Caco-2 (cell line): ENCODE results near the gene C8A. TPM values are rescaled to one million over a fixed set of nuclear protein-coding genes. Genes with fewer than 3 reads are reported as not detected.

Source experiments
- BruUV-seq: library from RNA; stranded (reverse); fragments of 400-500 nt; replicated peaks from 2 replicates; lab custom pipeline; 2021; lab: Mats Ljungman, UMichigan
- CTCF ChIA-PET: fragments of 300-600 bp; sonication (Branson Sonifier 250); formaldehyde crosslinking; loops from one replicate; lab custom pipeline; 2022; ENCODE audit warnings: antibody characterized with exemption; lab: Charles Lee
- POLR2A ChIA-PET: fragments of 300-600 bp; sonication (Branson Sonifier 250); formaldehyde crosslinking; loops from one replicate; lab custom pipeline; 2022; ENCODE audit warnings: antibody characterized with exemption; lab: Charles Lee
- DNase-seq, 2 experiments: peaks; one replicate each; pipeline versions ENCODE4 v3.0.0 to v3.0.0-alpha.2; 2020 to 2022
- H3K27me3 ChIP-seq: replicated peaks from 2 replicates; pipeline ENCODE4 v1.6.0; 2011; ENCODE audit warnings: low read length; ENCODE audit not compliant: control insufficient read depth, insufficient read depth
- H3K36me3 ChIP-seq: 2 replicates; pipeline ENCODE4 v1.5.1; 2011; ENCODE audit warnings: low read length; ENCODE audit not compliant: control insufficient read depth, insufficient read depth
- H3K4me1 ChIP-seq: fragments of 250-450 bp; sonication (Bioruptor Pico); 2 replicates; pipeline ENCODE4 v1.5.1; 2020; ENCODE audit warnings: mild to moderate bottlenecking
- H3K4me3 ChIP-seq: 2 replicates; pipeline ENCODE4 v1.5.1; 2011; ENCODE audit warnings: low read depth, mild to moderate bottlenecking, control low read depth, low read length
- H3K9me3 ChIP-seq: fragments of 250-450 bp; sonication (Bioruptor Pico); 2 replicates; pipeline ENCODE4 v1.5.1; 2020; ENCODE audit warnings: mild to moderate bottlenecking, moderate library complexity
- H3K27ac Mint-ChIP-seq: one replicate; pipeline ENCODE4 v1.8.0; 2022; ENCODE audit warnings: mixed read lengths; ENCODE audit not compliant: unreplicated experiment
- H3K27me3 Mint-ChIP-seq: one replicate; pipeline ENCODE4 v1.8.0; 2022; ENCODE audit warnings: mixed read lengths; ENCODE audit not compliant: insufficient read depth, unreplicated experiment
- H3K36me3 Mint-ChIP-seq: one replicate; pipeline ENCODE4 v1.8.0; 2022; ENCODE audit warnings: mild to moderate bottlenecking, mixed read lengths; ENCODE audit not compliant: insufficient read depth, unreplicated experiment
- H3K4me1 Mint-ChIP-seq: one replicate; pipeline ENCODE4 v1.8.0; 2022; ENCODE audit warnings: low read depth, mixed read lengths; ENCODE audit not compliant: unreplicated experiment
- H3K4me3 Mint-ChIP-seq: one replicate; pipeline ENCODE4 v1.8.0; 2022; ENCODE audit warnings: mild to moderate bottlenecking, moderate library complexity, mixed read lengths; ENCODE audit not compliant: unreplicated experiment
- H3K9me3 Mint-ChIP-seq: one replicate; pipeline ENCODE4 v1.8.0; 2022; ENCODE audit warnings: mixed read lengths; ENCODE audit not compliant: unreplicated experiment
- intact Hi-C: fragments of 100-400 bp; cut with micrococcal nuclease; formaldehyde crosslinking; loops from one replicate; pipeline ENCODE4 v1.10.0; 2022; ENCODE audit not compliant: unreplicated experiment
- total RNA-seq: library from RNA; stranded (reverse); gene quantifications from 2 replicates; pipeline ENCODE4 v1.2.3, GENCODE V29; 2022
- TF ChIP-seq, protein P1 (sequence below), 2 experiments: fragments of 200-600 bp in 1 of 2; IDR thresholded peaks; 1 replicate in 1 of 2; 2 replicates in 1 of 2; pipeline versions ENCODE4 v1.5.1 to v1.8.0; 2011 to 2022; ENCODE audit warnings: antibody characterized with exemption in 1 of 2, control low read depth in 1 of 2, inconsistent platforms in 1 of 2, low read depth in 1 of 2, low read length in 1 of 2, mild to moderate bottlenecking in 1 of 2, moderate library complexity in 1 of 2; ENCODE audit not compliant: insufficient read depth in 1 of 2, severe bottlenecking in 1 of 2, unreplicated experiment in 1 of 2

C8A gene
- total RNA-seq, 1 experiment from 2014 or later = not detected

DNA sequence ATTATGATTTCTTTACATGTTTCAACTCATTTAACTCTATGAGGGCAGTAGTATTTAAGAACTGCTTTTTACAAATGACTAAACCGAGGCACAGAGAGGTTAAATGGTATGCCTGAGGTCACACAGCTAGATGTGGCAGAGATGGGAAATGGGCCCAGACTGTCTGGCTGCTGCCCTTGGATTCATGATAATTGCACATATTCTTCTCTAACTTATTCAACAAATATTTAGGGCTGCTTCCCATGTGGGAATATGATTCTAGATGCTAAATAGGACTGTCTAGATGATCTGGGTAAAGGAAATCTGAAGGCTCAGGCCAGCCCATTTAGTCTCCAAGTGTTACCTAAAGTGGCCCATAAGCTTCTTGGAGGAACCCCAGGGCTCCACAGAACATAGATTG is 26.2 kb downstream of the C8A start:
- Mint-ChIP-seq H3K4me3 (no peak overlapping the region), H3K4me1 (no peaks in the 10 kb centered on the region), H3K27me3 (no peaks in the 10 kb centered on the region), H3K36me3 (no peaks in the 10 kb centered on the region), H3K9me3 (no peaks in the 10 kb centered on the region), H3K27ac (no peak overlapping the region)
- Histone ChIP-seq H3K4me1 (no peaks in the 10 kb centered on the region), H3K27me3 (no peaks in the 10 kb centered on the region), H3K36me3 (no peaks in the 10 kb centered on the region), H3K4me3 (no peak overlapping the region), H3K9me3 (no peaks in the 10 kb centered on the region)
- BruUV-seq = no TSS peak
- ChIA-PET POLR2A (no interaction called here), CTCF (no interaction called here)
- intact Hi-C loops = no loop called here
- no peak for DNase-seq
- TF ChIP-seq, protein P1, sequence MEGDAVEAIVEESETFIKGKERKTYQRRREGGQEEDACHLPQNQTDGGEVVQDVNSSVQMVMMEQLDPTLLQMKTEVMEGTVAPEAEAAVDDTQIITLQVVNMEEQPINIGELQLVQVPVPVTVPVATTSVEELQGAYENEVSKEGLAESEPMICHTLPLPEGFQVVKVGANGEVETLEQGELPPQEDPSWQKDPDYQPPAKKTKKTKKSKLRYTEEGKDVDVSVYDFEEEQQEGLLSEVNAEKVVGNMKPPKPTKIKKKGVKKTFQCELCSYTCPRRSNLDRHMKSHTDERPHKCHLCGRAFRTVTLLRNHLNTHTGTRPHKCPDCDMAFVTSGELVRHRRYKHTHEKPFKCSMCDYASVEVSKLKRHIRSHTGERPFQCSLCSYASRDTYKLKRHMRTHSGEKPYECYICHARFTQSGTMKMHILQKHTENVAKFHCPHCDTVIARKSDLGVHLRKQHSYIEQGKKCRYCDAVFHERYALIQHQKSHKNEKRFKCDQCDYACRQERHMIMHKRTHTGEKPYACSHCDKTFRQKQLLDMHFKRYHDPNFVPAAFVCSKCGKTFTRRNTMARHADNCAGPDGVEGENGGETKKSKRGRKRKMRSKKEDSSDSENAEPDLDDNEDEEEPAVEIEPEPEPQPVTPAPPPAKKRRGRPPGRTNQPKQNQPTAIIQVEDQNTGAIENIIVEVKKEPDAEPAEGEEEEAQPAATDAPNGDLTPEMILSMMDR (IDR thresholded peaks at IDR 0.05; ENCODE audit: insufficient read depth in 1 of 2, low read depth in 1 of 2, low read length in 1 of 2, severe bottlenecking in 1 of 2, unreplicated experiment in 1 of 2) = no peak

GRCh38 chr1:56881417-56881816 is 26.8 kb downstream of the C8A start:
- H3K27ac Mint-ChIP-seq = no peak overlapping the region
- no TSS peak for BruUV-seq
- no peaks in the 10 kb centered on the region for H3K27me3 ChIP-seq
- no peaks in the 10 kb centered on the region for H3K36me3 ChIP-seq
- no peak overlapping the region for H3K4me3 Mint-ChIP-seq
- no peak for DNase-seq
- H3K9me3 Mint-ChIP-seq = no peaks in the 10 kb centered on the region
- H3K4me1 Mint-ChIP-seq = no peaks in the 10 kb centered on the region
- H3K4me1 ChIP-seq = no peaks in the 10 kb centered on the region
- no peaks in the 10 kb centered on the region for H3K27me3 Mint-ChIP-seq
- ChIA-PET POLR2A (no interaction called here), CTCF (no interaction called here)
- no peaks in the 10 kb centered on the region for H3K36me3 Mint-ChIP-seq
- intact Hi-C loops = no loop called here
- H3K4me3 ChIP-seq = no peak overlapping the region
- TF ChIP-seq, protein P1 (IDR thresholded peaks at IDR 0.05; ENCODE audit: insufficient read depth in 1 of 2, low read depth in 1 of 2, low read length in 1 of 2, severe bottlenecking in 1 of 2, unreplicated experiment in 1 of 2) = no peak
- no peaks in the 10 kb centered on the region for H3K9me3 ChIP-seq

DNA sequence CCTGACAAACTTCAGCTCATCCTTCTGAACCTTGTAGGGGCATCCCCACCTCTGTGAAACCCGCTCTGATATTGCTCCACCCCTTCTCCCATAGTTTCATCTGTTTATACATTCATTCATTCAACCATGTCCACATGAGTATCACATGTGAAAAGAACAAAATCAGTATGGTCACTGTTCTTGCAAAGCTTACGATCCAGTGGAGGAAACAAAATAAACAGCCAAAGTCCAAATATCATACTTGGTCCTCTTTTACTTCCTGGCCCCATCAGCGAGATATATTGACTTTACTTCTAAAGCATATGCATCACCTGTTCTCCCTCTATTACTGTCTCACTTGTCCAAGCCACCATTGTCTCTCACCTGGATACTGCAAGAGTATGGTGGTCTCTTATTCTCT is 35.6 kb downstream of the C8A start:
- Mint-ChIP-seq H3K27me3 (no peaks in the 10 kb centered on the region), H3K36me3 (no peaks in the 10 kb centered on the region), H3K9me3 (no peaks in the 10 kb centered on the region), H3K4me1 (no peaks in the 10 kb centered on the region), H3K27ac (no peak overlapping the region), H3K4me3 (no peak overlapping the region)
- H3K4me1 ChIP-seq = no peaks in the 10 kb centered on the region
- CTCF ChIA-PET = no interaction called here
- no TSS peak for BruUV-seq
- no peak overlapping the region for H3K4me3 ChIP-seq
- POLR2A ChIA-PET = no interaction called here
- TF ChIP-seq, protein P1 (IDR thresholded peaks at IDR 0.05; ENCODE audit: insufficient read depth in 1 of 2, low read depth in 1 of 2, low read length in 1 of 2, severe bottlenecking in 1 of 2, unreplicated experiment in 1 of 2) = no peak
- H3K36me3 ChIP-seq = no peaks in the 10 kb centered on the region
- no peak for DNase-seq
- intact Hi-C loops = no loop called here
- no peaks in the 10 kb centered on the region for H3K9me3 ChIP-seq
- H3K27me3 ChIP-seq = no peaks in the 10 kb centered on the region
